Inferior parietal cortex (tissue), 1 donor: ENCODE measurements around the gene PTPRT.

Source experiments
- DNase-seq: peaks from one replicate; pipeline ENCODE4 v3.0.0-alpha.2; 2016; ENCODE audit errors: extremely low spot score

Gene PTPRT

DNA sequence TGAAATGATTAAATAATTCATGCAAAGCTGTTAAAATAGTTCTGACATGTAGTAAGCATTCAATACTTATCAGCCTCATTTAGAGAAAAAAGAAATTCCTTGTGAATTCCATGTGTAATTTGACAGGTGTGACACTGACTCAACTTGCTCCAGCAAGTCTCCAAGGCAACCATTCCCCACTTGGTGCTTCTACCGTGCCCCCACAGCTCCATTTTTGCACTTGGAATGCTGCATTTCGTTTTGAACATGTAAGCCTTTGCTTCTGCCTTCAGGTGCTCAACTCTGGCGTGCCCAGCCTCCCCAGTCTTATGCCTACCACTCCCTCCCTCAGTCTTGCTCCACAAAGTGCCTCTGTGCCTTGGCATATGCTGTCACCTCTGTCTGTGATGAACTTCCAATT lies 810.9 kb downstream of the PTPRT start:
- DNase-seq, result no peak

DNA sequence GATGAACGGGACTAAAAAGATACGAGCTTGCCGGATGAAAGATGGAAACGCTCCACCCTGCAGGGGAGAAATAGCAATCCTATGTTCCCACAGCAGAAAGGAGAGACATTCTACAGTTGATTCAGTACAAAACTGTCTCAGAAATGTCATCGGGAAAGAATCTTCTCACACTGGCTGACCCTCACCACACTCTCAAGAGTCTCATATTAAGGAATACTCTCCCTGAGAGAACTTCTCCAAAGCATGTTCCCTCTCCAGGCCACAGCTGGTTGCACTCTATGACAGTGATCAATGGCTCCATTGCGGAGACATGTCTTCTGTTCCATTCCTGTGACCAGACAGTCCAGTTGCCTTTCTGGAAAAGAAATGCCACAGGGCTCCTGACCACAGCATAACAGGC lies 813.6 kb downstream of the PTPRT start:
- DNase-seq, result no peak

DNA sequence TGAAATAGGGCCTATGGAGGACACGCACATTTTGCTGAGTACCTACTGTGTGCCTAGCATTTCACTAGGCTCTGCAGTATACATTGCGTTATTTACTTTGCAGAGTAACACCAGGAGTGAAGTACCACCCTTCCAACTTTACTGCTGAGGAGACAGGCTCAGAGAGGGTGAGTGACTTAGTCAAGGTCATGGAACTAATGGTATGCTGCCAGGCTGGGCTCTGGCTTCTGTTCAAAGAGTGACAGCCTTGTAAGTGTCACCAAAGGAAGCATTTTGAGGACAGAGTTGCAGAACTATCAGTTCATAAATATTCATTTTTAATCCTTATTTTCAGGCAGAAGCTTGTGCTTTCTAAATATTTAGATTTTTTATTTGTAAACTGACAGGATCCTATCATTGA lies 816.7 kb downstream of the PTPRT start:
- DNase-seq, result no peak

DNA sequence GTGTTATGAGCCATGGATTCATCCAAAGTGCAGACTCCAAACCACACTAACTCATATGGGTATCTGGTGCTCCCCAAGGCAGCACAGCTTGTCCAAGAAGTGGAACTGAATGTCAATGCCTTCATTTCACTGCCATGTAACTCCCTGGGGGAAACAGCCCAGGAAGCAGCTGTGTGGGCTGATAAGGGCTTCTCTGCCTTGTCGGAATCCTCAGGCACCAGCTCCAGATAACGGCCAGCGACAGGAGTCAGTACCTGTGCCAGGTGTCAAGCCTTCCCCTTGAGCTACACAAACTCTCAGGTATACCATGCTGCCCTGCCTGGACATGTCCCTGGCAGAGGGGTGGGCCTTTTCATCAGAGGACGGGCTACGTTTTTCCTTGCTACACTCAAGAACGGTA lies 819.6 kb downstream of the PTPRT start:
- no peak for DNase-seq

DNA sequence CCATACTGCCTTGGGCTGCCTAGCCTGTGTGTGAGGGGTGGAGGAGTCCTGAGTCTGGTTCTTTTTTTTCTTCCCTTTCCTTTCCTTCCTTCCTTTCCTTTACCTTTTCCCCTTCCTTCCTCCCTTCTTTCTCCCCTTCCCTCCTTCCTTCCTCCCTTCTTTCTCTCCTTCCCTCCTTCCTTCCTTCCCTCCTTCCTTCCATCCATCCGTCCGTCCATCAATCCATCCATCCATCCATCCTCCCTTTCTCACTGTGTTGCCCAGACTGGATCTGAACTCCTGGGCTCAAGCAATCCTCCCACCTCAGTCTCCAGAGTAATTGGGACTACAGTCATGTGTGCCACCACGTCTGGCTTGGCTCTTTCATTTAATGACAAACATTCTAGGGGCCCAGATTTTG lies 820.8 kb downstream of the PTPRT start:
- DNase-seq, result no peak

DNA sequence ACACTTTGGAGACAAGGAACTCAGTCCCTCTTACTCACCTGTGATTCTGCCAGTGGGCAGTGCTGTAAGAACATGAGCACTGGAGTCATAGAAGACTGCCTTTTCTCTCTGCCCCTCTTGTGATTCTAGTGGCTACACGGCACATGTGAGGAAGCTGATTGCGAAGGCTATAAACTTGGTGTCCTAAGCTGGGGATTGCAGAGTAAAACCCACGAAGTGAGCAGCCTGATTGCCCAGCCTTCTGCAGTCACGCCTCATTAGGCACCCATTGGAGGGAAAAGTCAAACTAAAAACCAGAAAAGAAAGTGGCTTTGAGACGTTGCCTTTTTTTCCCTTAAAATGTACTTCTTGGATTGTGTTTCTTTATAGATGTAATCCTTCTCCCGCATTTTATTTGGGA lies 823.1 kb downstream of the PTPRT start:
- DNase-seq, result no peak

DNA sequence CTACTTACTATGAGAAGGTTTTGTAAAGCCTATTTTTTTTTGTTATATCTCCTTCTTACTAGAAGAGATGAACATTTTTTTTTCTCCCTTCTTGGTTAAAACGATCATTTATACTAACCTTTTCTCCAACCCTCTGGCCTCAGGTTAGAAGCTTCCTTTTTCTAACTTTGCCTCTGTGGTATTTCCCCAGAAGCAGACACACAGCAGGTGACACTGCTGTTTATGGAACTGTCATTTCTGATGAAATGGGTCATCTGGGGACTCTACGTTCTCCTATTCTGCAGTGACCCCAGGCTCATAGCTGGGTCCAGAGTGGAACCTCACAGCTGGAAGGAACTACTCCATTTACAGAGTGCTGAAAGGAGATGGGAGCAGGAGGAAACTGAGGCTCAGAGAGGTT lies 825.3 kb downstream of the PTPRT start:
- DNase-seq, result no peak

DNA sequence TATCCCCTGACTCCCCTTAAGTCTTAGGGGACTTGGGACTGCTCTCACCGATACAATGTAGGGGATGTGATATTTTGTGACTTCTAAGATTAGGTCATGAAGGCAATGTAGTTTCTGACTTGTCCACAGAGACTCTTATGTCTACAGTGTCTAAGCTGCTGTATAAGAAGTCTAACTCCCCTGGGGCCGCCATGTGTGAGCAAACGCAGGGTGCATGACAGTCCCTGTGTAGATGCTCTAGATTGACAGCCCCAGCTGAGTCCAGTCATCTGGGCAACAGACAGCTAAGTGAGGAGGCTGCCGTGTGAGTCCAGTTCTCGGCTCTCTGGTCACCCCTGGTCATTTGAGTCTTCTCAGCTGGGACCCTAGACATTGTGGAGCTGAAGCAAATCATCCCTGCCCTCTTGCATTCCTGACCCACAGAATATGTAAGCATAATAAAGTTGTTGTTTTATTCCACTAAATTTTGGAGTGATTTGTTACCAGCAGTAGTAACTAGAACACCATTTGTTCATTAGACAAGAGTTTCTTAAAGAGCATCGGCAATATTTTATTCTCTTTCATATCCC lies 828.2 kb downstream of the PTPRT start:
- no peak for DNase-seq

DNA sequence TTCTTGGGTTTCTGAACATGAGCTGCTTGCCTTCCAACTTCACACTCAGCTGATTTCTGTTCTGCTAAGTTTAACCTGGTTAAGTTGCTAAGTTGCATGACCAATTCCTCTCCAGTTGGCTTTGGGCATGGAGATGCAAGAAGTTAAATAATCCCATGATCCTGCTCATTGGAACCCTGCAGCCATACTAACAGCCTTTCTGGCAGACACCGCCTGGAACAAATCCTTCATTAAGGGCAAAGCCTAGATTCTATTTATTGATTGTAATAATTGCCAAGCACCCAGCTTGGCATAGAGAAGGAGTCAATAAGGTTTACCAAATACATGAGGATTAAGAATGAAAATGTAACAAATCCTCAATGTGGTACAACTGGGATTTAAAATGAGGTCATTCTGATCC lies 829.1 kb downstream of the PTPRT start:
- DNase-seq, result no peak

DNA sequence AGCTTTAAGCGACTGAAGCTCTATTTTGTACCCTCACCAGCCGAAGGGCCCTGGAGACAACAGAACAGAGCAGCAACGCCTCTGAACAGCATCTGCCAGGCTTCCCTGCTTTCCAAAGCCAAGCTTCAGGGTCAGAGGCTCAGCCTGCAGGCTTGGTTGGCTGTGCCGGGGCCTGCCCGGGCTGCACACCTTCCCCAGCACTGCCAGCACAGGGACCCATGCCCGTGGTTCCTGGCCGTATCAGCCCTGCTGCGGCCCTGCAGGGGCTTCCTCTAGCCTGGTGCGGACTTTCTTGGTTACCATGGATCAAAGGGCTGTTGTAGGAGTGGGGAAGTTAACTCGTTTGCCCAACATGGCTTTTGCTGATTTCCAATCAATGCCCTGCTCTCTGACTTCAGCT lies 830.1 kb downstream of the PTPRT start:
- DNase-seq, result no peak

DNA sequence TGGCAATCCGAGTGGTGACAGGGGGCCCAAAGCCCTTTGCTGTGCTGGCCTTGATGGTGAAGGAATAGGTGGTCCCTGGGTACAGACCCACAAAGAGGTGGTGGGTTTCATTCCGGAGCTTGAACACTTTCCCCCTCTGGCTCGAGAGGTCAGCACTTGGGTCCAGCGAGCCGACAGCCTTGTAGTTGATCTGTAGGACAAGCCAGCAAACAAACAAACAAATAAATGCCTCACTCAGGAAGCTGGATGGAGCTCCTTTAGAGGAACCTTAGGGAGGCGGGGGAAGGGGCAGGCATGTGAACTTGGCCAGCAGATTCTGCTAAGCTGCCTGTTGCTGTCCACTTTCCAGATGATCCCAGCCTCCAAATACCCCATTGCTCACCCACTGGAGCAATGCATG lies 837.6 kb downstream of the PTPRT start:
- no peak for DNase-seq

DNA sequence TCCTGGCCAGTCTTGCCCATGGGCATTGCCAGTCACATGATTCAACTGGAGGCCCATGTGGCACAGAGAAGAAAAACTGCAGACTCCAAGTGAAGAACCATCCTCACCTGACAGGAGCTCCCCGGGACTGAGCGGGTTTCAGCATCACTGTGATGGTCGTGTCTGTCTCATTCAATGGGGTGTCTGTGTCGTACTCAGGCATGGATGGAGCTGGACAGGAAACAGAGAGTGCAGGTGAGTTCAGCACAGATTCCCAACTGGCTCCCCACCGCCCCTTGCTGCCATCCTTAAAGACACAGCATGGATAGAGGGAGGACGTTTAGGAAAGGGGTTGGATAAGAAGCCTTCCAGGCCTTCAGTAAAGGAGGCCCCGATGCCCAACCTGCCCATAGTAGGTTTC lies 839.2 kb downstream of the PTPRT start:
- DNase-seq, result no peak

DNA sequence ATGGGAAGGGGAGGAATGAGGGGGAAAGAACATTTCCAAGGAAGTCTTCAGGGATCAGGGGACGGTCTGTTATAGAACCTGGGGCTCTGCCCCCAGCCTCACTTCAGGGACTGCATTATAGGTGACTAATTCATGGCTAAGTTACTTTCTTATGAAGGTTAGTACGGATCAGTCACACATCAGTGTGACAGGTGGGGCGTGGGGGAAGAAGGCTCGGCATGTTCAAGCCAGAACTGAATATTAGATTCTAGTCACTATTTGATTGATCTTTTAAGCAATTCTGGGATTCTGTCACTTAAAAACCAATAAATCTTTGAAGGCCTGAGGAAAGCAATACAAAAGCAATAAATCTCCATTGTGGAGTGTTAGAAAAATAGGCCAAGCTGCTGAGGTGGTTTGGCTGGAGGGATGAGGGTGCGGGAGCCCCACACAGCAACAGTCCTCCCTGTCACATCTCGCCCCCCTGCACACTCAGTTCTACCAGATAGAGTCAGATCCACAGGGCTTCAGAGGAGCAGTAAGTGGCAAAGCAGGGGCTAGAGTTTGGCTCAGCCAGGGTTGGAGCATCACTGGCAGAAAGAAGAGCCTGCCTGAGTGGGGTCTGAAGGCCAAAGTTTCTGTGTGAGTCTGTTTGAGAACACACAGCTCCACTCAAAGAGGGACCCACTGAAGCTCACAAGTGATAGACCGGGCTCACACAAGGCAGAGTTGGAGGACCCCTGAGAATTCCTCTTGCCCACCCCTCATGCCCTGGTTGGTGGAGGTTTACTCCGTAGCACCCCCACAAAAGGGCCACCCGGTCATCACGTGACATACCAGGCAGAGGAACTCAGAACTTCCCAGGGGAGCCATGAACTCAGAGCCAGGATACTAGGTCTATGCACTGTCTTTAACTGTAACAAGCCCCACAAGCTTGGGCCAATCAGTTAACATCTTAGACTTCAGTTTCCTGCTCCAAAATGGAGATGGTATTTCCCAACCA lies 843.2 kb downstream of the PTPRT start:
- no peak for DNase-seq

DNA sequence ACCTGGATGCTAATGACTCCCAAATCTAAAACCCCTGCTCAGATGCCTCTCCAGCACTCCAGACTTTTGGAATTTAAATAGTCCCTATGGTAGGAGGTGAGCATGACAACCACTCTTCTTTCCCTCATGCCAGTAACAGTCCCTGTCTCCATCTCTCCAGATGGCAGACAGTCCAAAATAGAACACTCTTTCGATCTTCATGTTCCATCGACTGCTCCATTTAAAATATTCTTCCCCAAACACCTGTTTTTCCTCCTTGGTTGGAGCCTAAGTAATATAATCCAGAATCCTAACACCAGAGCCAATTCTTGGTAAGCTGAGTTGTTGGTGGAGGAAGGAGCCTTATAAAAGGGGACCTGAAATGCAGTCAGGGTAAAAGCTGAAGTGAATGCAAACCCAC lies 848.1 kb downstream of the PTPRT start:
- peak; percentile 60 for DNase-seq

DNA sequence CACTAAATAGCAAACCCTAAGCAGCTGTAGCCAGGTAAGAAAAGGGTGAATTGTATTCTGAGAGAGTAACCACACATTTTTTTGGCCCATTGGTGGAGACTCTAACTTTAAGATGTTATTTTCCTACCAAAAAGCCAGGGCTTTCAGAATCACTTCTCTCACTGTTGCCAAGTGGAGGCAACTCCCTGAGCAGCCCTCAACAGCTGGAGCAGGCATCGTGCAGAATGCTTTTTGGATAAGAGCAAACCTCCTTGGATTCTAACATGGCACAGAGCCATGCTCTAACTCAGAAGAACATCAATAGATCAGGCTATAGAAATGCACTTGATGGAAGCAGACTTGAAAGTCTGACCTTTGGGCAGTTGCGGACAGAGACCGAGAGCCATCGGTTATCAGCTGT lies 849.3 kb downstream of the PTPRT start:
- DNase-seq, result no peak

DNA sequence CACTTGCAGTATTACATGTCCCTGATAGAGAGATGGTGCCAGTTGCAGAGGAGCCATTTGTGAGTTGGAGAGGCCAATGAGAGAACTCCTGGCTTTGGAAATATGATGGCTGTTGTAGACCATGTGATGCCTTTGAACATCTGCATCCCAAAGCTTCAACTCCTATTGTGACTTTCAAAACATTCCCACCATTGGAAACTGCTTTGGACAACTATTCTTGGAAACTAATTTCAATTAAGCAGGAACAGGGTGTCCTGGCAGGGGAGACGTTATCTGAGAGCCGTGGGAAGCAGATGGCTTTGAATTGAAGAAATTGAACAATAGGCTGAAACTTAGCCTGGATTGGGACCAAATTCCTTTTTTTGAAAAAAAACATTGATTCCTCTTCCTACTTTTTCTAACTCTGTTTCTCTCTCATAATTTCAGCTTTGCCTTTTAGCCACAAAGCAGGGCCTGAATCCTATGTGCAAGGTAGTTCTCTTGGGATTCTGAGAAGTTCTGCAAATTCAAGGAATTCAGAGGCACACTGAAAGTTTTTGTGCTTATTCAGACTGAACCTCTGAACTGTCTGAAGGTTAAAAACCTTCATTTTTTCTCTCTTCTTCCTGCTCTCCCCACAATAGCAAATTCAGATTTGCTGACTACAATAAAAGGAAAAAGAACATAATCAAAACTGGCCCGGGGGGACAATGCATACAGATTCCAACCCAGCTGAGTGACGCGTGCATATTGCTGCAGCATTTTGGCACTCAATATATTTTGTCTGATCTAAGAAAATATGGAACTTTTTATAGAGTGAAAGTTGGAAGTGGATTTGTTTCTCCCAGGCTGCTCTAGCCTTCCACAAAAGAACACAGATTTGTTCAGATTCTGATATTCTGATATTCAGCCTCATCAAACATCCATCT lies 851.2 kb downstream of the PTPRT start:
- DNase-seq, result peak; percentile 44

DNA sequence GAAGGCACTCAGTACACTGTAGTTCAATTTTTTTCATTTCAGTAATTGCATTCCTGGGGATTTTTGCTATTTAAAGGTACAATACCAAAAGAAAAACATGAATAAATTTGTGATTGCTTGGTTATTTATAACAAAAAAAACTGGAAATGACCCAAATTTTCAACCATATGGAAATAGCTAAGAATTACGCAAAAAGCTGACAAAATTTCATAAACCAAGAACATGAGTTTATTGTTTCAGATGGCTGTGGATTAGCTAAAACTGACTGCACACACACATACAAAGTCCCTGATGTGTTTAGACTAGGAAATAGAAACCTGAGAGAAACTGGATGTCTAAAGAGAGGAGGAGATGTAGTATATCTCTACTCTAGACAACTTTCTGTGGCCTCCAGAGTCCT lies 853.1 kb downstream of the PTPRT start:
- DNase-seq, result no peak

DNA sequence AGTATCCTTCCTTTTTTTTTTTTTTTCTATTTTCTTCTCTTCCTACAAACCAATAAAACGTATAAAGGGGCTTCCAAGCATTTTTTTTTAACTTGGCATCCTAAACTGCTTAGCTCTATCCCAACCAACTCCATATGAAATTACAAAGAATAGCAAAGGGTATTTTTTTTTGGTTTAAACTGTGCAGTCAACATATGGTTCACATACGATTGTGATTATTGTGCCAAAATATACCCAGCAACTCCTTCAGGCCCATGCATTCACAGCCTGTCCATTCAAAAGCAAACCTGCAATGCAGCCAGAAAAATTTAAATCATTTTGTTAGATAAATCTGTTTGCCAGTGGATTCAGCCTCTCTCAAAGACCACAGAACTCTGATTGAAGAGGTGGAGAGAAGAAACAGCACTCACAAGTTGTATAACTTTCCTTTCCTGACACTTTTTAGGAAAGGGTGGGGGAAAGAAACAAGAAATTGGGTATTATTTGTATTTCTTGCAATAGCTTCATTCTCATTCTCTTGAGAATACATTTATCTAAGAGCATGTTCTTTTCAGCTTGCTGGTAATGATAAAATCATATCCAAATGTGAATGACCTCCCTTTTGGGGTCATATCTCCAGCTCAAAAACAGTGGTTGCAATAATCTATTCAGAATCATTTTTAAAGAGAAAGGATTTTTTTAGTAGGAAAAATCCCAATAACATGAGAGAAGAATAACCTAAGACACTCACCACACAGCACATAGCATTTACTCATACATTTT lies 870.3 kb downstream of the PTPRT start:
- no peak for DNase-seq

DNA sequence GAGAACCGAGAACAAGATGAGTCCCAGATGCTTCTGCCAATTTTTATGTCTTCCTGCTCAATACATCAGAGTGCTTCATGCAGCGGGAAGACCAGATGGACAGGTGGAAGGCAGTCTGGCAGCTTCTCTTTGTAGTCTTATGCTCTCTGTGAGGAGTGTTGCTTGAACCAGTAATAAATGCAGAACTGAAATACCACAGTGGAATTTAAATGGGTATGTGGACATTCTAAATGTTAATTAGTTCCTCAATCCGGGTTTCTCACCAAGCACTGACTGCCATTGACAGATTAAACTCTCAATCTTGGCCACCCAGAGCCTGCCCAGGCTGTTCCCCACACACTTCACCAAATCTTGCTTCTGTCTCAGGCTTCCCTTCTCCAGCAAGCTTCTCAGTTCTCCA lies 876.0 kb downstream of the PTPRT start:
- DNase-seq, result no peak

DNA sequence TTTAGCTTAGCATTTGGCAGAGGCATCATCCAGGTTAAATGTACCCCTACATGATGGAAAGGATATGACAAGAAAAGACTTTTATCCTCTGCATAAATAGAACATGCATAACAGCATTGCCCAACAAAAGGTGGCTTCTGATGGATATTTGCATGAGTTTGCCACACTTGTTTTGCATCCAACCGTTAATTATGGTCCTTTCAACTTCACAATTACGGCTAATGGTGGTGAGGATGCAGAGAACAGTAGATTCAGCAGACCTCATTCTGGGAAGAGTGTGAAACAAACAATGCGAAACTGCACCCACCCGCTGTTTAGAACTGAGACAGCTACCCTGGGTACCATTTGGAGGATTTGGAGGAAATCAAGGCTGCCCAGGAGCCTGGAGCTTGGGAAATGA lies 880.7 kb downstream of the PTPRT start:
- no peak for DNase-seq

DNA sequence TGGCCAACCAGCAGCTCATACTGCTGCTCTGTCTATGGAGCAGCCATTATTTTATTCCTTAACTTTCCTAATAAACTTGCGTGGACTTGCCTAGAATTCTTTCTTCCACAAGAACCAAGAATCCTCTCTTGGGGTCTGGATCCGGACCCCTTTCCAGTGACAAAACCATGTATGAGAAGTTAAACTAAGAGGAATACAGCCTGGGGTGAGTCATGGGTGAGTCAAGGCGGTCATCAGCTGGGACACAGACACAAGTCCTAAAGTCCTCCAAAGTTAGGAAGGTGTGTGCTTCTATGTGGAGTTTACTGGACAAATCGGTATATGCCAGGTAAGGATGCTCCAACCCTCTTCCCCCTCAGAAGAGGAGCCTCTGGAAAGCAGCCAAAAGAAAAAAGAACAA lies 881.5 kb downstream of the PTPRT start:
- no peak for DNase-seq

DNA sequence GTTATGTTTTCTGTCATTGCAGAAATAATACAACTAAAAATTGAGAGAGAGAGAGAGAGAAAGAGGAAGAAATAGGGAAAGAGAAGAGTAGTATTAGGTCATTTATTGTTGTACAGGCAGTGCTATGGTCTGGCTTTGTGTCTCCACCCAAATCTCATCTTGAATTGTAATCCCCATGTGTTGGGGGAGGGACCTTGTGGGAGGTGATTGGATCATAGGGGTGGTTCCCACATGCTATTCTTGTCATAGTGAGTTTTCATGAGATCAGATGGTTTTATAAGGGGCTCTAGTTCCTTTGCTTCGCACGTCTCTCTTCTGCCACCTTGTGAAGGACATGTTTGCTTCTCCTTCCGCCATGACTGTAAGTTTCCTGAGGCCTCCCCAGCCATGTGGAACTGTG lies 894.1 kb downstream of the PTPRT start:
- DNase-seq, result no peak
